Kasumi-1 (cell line): ENCODE results near the gene CASK.
"Not testable (repeated sequence)": the region's sequence is repeated elsewhere in the genome, so short reads cannot be mapped to it uniquely, and the experiment has no call there.

Experiments
- DNase-seq, 2 experiments: peaks; one replicate each; lab custom pipeline; 2025; lab: John Stamatoyannopoulos, UW

CASK gene

GRCh38 chrX:41693024-41693423, 230.3 kb downstream of the CASK start:
- no peak for DNase-seq

- DNase-seq, result no peak
Measured at GRCh38 chrX:41692162-41692749, 231.1 kb downstream of the CASK start.

- no peak for DNase-seq
Measured at GRCh38 chrX:41689711-41690110, 233.6 kb downstream of the CASK start.

GRCh38 chrX:41688835-41689234, 234.5 kb downstream of the CASK start, which contains the start of gene GPR34:
TSS of gene GPR34 (plus strand) at chrX:41688973. CDS start at chrX:41695634, 6,661 bp downstream.
- DNase-seq, result peak; percentile 16 to 26

- DNase-seq, result peak in 1 of 2 experiments; percentile 25
Measured at GRCh38 chrX:41688156-41688555, 235.2 kb downstream of the CASK start.

- DNase-seq, result peak; percentile 22 to 30
Measured at GRCh38 chrX:41686788-41687187, 236.6 kb downstream of the CASK start.

GRCh38 chrX:41684940-41685339, 238.4 kb downstream of the CASK start:
- DNase-seq, result no peak

GRCh38 chrX:41684138-41684537, 239.2 kb downstream of the CASK start:
- DNase-seq, result no peak

GRCh38 chrX:41677183-41678060, 245.9 kb downstream of the CASK start:
- DNase-seq, result no peak

- DNase-seq, result not testable (repeated sequence)
Measured at GRCh38 chrX:41676361-41676760, 247.0 kb downstream of the CASK start.

GRCh38 chrX:41672643-41673042, 250.7 kb downstream of the CASK start:
- no peak for DNase-seq

GRCh38 chrX:41671082-41671481, 252.3 kb downstream of the CASK start:
- no peak for DNase-seq

GRCh38 chrX:41670112-41670511, 253.2 kb downstream of the CASK start:
- no peak for DNase-seq

- no peak for DNase-seq
Measured at GRCh38 chrX:41667631-41668030, 255.7 kb downstream of the CASK start.

GRCh38 chrX:41666251-41666650, 257.1 kb downstream of the CASK start:
- DNase-seq, result peak; percentile 8 to 16

GRCh38 chrX:41665686-41666085, 257.7 kb downstream of the CASK start:
- DNase-seq, result no peak

GRCh38 chrX:41664908-41665307, 258.4 kb downstream of the CASK start:
- no peak for DNase-seq

GRCh38 chrX:41664375-41664901, 258.9 kb downstream of the CASK start:
- DNase-seq, result no peak

- DNase-seq, result no peak
Measured at GRCh38 chrX:41661366-41662095, 261.8 kb downstream of the CASK start.

GRCh38 chrX:41655631-41656030, 267.7 kb downstream of the CASK start:
- no peak for DNase-seq

GRCh38 chrX:41655101-41655500, 268.3 kb downstream of the CASK start:
- no peak for DNase-seq

- no peak for DNase-seq
Measured at GRCh38 chrX:41653125-41653524, 270.2 kb downstream of the CASK start.
